Stimulated activated CD4-positive, alpha-beta T cell treated with anti-CD3 and anti-CD28 coated beads, Interleukin-4, amount 100 ng/mL, for 1 hour (primary cell): ENCODE data around the gene NES.

ENCODE experiments used
- DNase-seq: peaks from one replicate; pipeline ENCODE4 v3.0.0-alpha.2; 2020

The NES gene

GRCh38 chr1:156662800-156663055, 14.5 kb downstream of the NES start:
- DNase-seq: no peak

GRCh38 chr1:156662005-156662799, 15.0 kb downstream of the NES start:
- DNase-seq: no peak

- DNase-seq: no peak
These were observed 16.5 kb downstream of the NES start for GRCh38 chr1:156660752-156661112.

- DNase-seq: peak; percentile 94
These were observed 17.0 kb downstream of the NES start for GRCh38 chr1:156659988-156660751.

GRCh38 chr1:156659661-156659987, 17.6 kb downstream of the NES start:
- DNase-seq: no peak

- no peak for DNase-seq
These were observed 18.1 kb downstream of the NES start for GRCh38 chr1:156658945-156659574.

GRCh38 chr1:156658496-156658895, 18.7 kb downstream of the NES start:
- DNase-seq: no peak

- DNase-seq: no peak
These were observed 19.4 kb downstream of the NES start for GRCh38 chr1:156657741-156658319.

- DNase-seq: peak; percentile 80
These were observed 20.1 kb downstream of the NES start for GRCh38 chr1:156656806-156657740.

GRCh38 chr1:156655904-156656516, 21.2 kb downstream of the NES start:
- no peak for DNase-seq

GRCh38 chr1:156655151-156655903, 21.9 kb downstream of the NES start:
- DNase-seq: no peak

GRCh38 chr1:156654700-156655099, 22.5 kb downstream of the NES start:
- no peak for DNase-seq

- DNase-seq: no peak
These were observed 24.2 kb downstream of the NES start for GRCh38 chr1:156652992-156653355.

GRCh38 chr1:156652131-156652991, 24.8 kb downstream of the NES start:
- no peak for DNase-seq

- no peak for DNase-seq
These were observed 28.3 kb downstream of the NES start for GRCh38 chr1:156648951-156649350.

- DNase-seq: no peak
These were observed 28.7 kb downstream of the NES start for GRCh38 chr1:156648496-156648895.

- no peak for DNase-seq
These were observed 29.9 kb downstream of the NES start for GRCh38 chr1:156647351-156647750.

- DNase-seq: no peak
These were observed 30.4 kb downstream of the NES start for GRCh38 chr1:156646738-156647211.

GRCh38 chr1:156645666-156646065, 31.5 kb downstream of the NES start:
- no peak for DNase-seq

GRCh38 chr1:156645056-156645455, 32.2 kb downstream of the NES start:
- no peak for DNase-seq

GRCh38 chr1:156644640-156645039, 32.6 kb downstream of the NES start:
- DNase-seq: no peak
